Measurements from ENCODE around the gene BEST2.

Gene BEST2

DNA sequence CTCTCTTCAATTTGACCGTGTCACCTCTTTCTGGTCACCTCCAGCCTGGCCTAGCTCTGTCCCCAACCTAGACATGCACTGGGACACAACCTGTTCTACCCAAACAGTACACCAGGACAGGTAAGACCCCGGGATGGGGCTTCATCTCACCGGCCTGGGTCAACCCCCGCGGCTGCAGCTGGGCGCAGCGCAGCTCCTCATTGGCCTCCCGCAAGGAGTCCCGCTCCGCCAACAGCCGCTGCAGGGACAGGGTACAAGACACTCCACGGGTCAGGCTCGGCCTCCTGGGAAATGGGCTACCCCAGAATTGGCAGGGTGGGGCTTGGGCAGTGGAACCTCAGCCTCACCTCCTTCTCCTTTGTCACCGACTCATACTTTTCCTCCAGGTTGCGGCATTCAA is 16.1 kb downstream of the BEST2 start:
- Histone ChIP-seq H3K27ac (ENCODE audit: low read length) (no peak overlapping the region), H3K4me1 (ENCODE audit: control insufficient read depth, insufficient read depth, low read length) (0 out of 2 replicates have a peak, but pooled peaks cover 2% of the 10 kb centered on the region), H3K9me3 (ENCODE audit: control insufficient read depth, insufficient read depth, low read length) (no peaks in the 10 kb centered on the region), H3K36me3 (ENCODE audit: control insufficient read depth, insufficient read depth, low read length) (peaks cover 22% of the 10 kb centered on the region), H3K27me3 (ENCODE audit: control insufficient read depth, insufficient read depth, low read length) (no peaks in the 10 kb centered on the region), H3K4me3 (ENCODE audit: low read length) (no peak overlapping the region)
- no peak for DNase-seq (ENCODE audit: low read depth, low spot score)
- no CpG with 5 or more reads among the region's 15 CpGs for WGBS (ENCODE audit: insufficient coverage, insufficient read length)

DNA sequence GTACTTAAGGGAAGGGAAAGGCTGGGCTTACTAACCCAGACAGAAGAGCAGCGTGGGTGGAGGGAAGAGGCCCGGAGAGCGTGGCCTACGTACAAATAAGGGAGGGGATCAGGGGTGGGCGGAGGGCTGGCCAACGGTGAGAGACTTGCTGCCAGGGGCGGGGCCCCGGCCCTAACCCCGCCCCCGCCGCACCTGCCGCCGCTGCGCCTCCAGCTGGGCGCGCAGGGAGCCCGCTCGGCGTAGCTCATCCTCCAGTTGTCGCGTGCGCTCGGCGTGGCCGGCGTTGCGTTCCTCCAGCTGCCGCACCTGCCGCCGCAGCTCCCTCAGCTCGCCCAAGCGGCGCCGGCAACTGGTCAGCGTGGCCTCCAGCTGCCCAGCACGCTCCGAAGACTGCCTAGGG is 18.1 kb downstream of the BEST2 start:
- Histone ChIP-seq H3K36me3 (ENCODE audit: control insufficient read depth, insufficient read depth, low read length) (peaks cover 14% of the 10 kb centered on the region), H3K4me1 (ENCODE audit: control insufficient read depth, insufficient read depth, low read length) (0 out of 2 replicates have a peak, but pooled peaks cover 2% of the 10 kb centered on the region), H3K27ac (ENCODE audit: low read length) (no peak overlapping the region), H3K9me3 (ENCODE audit: control insufficient read depth, insufficient read depth, low read length) (no peaks in the 10 kb centered on the region), H3K27me3 (ENCODE audit: control insufficient read depth, insufficient read depth, low read length) (no peaks in the 10 kb centered on the region), H3K4me3 (ENCODE audit: low read length) (no peak overlapping the region)
- no peak for DNase-seq (ENCODE audit: low read depth, low spot score)
- WGBS (ENCODE audit: insufficient coverage, insufficient read length): no CpG with 5 or more reads among the region's 37 CpGs

DNA sequence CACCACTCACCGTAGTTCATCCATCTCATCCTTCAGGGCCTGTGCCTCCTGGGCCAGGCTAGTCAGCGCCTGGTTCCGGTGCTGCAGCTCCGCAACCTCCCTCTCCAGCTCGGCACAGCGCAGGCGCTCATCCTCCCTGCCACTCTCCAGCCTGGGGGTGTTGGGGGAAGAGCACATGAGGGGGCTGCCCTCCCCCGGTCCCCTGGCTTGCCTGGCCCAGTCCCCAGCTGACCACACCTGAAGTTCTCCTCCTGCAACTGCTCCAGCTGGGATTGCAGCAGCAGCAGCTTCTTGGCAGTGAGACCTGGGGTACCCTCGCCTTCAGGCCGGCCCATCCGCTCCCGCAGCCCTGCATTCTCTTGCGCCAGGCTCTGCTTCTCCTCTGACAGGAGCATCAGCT is 19.3 kb downstream of the BEST2 start:
- peaks cover 9% of the 10 kb centered on the region; the same call in 1 of the 2 replicates for H3K36me3 ChIP-seq (ENCODE audit: control insufficient read depth, insufficient read depth, low read length)
- no peak overlapping the region for H3K4me3 ChIP-seq (ENCODE audit: low read length)
- no peaks in the 10 kb centered on the region for H3K9me3 ChIP-seq (ENCODE audit: control insufficient read depth, insufficient read depth, low read length)
- no peak overlapping the region for H3K27ac ChIP-seq (ENCODE audit: low read length)
- 0 out of 2 replicates have a peak, but pooled peaks cover 2% of the 10 kb centered on the region for H3K4me1 ChIP-seq (ENCODE audit: control insufficient read depth, insufficient read depth, low read length)
- no peak for DNase-seq (ENCODE audit: low read depth, low spot score)
- no CpG with 5 or more reads among the region's 13 CpGs for WGBS (ENCODE audit: insufficient coverage, insufficient read length)
- H3K27me3 ChIP-seq (ENCODE audit: control insufficient read depth, insufficient read depth, low read length): no peaks in the 10 kb centered on the region

DNA sequence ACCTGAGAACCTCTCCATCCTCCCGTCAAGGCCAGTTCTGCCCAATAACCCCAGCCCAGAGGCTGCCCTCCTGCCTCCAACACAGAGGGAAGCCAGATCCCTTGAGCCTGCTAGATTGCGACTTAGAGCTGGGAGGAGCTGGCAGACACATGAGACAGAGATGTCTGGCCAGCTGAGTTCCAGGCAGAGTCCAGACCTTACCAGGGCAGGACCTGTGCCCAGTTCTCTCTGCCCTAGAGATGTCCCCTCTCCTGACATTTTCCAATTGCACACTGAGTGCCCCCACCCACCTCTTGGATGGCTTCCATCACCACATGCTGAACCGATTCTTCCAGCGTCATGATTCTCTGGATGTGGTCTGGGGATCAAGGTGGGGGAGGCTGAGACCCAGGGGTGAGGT is 20.7 kb downstream of the BEST2 start:
- H3K4me1 ChIP-seq (ENCODE audit: control insufficient read depth, insufficient read depth, low read length): peaks cover 3% of the 10 kb centered on the region; the same call in 1 of the 2 replicates
- H3K27ac ChIP-seq (ENCODE audit: low read length): no peak overlapping the region
- peaks cover 9% of the 10 kb centered on the region; the same call in 1 of the 2 replicates for H3K36me3 ChIP-seq (ENCODE audit: control insufficient read depth, insufficient read depth, low read length)
- H3K9me3 ChIP-seq (ENCODE audit: control insufficient read depth, insufficient read depth, low read length): no peaks in the 10 kb centered on the region
- no peak for DNase-seq (ENCODE audit: low read depth, low spot score)
- H3K27me3 ChIP-seq (ENCODE audit: control insufficient read depth, insufficient read depth, low read length): no peaks in the 10 kb centered on the region
- no CpG with 5 or more reads among the region's 4 CpGs for WGBS (ENCODE audit: insufficient coverage, insufficient read length)
- H3K4me3 ChIP-seq (ENCODE audit: low read length): no peak overlapping the region

DNA sequence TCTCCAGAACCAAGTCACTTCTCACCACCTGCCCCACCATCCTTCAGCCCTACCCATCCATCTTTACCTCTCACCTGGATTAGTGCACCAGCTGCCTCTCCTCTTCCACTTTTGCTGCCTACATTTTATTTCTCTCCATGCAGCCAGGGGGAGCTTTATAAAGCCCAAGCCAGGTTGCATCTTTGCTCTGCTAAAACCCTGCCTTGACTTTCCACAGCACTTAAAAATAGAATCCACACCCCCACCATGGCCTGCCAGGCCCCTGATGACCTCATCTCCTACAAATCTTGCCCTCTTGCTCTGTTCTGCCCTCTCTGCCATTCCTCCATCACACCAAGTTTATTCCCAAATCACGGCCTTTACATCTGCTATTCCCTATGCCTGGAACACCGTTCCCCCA is 22.0 kb downstream of the BEST2 start:
- WGBS (ENCODE audit: insufficient coverage, insufficient read length): no CpG with 5 or more reads among the region's 2 CpGs
- no peaks in the 10 kb centered on the region for H3K27me3 ChIP-seq (ENCODE audit: control insufficient read depth, insufficient read depth, low read length)
- DNase-seq (ENCODE audit: low read depth, low spot score): no peak
- H3K4me3 ChIP-seq (ENCODE audit: low read length): no peak overlapping the region
- no peak overlapping the region for H3K27ac ChIP-seq (ENCODE audit: low read length)
- peaks cover 4% of the 10 kb centered on the region; the same call in 1 of the 2 replicates for H3K4me1 ChIP-seq (ENCODE audit: control insufficient read depth, insufficient read depth, low read length)
- H3K36me3 ChIP-seq (ENCODE audit: control insufficient read depth, insufficient read depth, low read length): peaks cover 7% of the 10 kb centered on the region; the same call in 1 of the 2 replicates
- no peaks in the 10 kb centered on the region for H3K9me3 ChIP-seq (ENCODE audit: control insufficient read depth, insufficient read depth, low read length)

DNA sequence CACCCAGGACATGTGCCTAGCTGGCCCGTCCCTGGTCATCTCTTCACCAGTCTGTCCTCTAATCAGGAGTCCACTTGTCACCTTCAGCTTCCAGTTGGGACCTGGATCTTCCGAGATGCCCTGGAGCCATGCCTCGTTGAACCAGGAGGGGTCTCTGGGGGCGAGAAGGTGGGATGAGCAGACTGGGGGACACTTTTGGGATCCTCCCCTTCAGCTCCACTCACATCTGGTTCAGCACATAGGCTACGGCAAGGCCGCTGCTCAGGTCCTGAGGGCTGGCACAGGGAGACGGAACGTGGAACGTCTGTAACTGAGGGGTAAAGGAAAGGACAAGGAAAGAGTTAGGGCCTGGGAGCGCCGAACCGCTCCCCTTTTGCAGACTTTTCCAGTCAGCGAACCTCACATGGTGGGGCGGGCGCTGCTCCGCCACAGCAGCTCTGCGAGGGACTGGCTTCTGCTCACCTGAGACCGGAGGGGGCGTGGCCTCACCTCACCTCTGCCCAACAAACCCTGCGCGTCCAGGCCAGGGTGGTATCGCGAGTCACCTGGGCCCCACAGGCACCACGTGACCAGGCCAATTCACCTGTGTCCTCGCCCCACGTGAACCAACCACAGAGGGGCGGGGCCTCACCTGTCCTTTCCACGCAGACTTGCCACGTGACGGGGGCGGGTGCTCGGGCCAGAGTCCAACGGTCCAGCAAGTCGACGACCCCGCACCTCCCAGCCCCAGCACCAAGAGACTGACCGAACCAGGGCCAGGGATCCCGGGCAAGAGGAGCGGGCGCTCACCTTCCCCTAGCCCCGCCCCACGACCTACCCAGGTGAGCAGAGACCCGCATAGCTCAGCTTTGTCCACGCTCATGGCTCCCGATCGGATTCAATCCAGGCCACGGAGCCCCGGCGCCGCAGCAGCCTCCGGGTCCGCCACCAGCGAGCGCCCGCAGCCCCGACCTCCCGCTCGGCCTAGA is 23.3 kb downstream of the BEST2 start, which contains the start of gene HOOK2:
Gene HOOK2, minus strand, starts transcription at position 965 of the 968 bp plus-strand sequence. Its CDS starts 103 bp downstream, at position 862.
- no CpG with 5 or more reads among the region's 58 CpGs for WGBS (ENCODE audit: insufficient coverage, insufficient read length)
- Histone ChIP-seq H3K4me1 (ENCODE audit: control insufficient read depth, insufficient read depth, low read length) (peaks cover 7% of the 10 kb centered on the region; the same call in 1 of the 2 replicates), H3K36me3 (ENCODE audit: control insufficient read depth, insufficient read depth, low read length) (peaks cover 7% of the 10 kb centered on the region; the same call in 1 of the 2 replicates), H3K9me3 (ENCODE audit: control insufficient read depth, insufficient read depth, low read length) (no peaks in the 10 kb centered on the region), H3K27me3 (ENCODE audit: control insufficient read depth, insufficient read depth, low read length) (no peaks in the 10 kb centered on the region), H3K27ac (ENCODE audit: low read length) (no peak within 1 kb of the TSS), H3K4me3 (ENCODE audit: low read length) (peak within 1 kb of the TSS; percentile 43; the same call in 1 of the 2 replicates)
- DNase-seq (ENCODE audit: low read depth, low spot score): no peak

DNA sequence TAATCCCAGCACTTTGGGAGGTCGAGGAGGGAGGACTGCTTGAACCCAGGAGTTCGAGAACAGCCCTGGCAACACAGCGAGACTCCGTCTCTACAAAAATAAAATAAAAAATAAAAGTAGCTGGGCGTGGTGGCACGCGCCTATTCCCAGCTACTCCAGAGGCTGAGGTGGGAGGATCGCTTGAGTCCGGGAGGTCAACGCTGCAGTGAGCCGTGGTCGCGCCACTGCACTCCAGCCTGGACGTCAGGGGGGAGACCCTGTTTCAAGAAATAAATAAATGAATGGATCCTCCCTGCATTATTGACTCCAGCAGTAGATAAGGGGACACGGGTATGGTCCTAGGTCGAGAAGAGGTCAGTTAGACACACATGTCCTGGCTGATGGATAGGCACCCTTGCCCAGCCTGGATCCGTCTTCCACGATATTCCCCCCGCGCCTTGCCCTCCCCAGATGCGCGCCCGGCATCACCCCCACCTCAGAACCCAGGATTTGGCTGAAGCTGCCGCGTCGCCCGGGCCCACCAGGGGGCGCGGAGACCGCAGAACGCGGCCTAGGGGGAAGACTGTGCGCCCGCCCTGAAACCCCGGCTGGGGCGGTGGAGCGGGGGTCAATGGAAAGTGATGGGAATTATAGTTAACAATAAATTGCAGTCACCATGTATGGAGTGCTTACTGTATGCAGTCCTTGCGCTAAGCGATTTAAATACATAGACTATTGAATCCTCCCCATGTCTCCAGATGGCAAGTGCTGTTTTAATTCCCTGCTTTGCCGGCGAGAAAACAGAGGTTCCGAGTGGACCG is 25.8 kb downstream of the BEST2 start:
- H3K27ac ChIP-seq (ENCODE audit: low read length): no peak overlapping the region
- WGBS (ENCODE audit: insufficient coverage, insufficient read length): no CpG with 5 or more reads among the region's 43 CpGs
- no peak for DNase-seq (ENCODE audit: low read depth, low spot score)
- H3K36me3 ChIP-seq (ENCODE audit: control insufficient read depth, insufficient read depth, low read length): no peaks in the 10 kb centered on the region; the same call in 1 of the 2 replicates
- no peaks in the 10 kb centered on the region for H3K27me3 ChIP-seq (ENCODE audit: control insufficient read depth, insufficient read depth, low read length)
- H3K4me3 ChIP-seq (ENCODE audit: low read length): peak overlapping the region; percentile 61; the same call in 1 of the 2 replicates
- H3K9me3 ChIP-seq (ENCODE audit: control insufficient read depth, insufficient read depth, low read length): no peaks in the 10 kb centered on the region
- peaks cover 9% of the 10 kb centered on the region; the same call in 1 of the 2 replicates for H3K4me1 ChIP-seq (ENCODE audit: control insufficient read depth, insufficient read depth, low read length)

DNA sequence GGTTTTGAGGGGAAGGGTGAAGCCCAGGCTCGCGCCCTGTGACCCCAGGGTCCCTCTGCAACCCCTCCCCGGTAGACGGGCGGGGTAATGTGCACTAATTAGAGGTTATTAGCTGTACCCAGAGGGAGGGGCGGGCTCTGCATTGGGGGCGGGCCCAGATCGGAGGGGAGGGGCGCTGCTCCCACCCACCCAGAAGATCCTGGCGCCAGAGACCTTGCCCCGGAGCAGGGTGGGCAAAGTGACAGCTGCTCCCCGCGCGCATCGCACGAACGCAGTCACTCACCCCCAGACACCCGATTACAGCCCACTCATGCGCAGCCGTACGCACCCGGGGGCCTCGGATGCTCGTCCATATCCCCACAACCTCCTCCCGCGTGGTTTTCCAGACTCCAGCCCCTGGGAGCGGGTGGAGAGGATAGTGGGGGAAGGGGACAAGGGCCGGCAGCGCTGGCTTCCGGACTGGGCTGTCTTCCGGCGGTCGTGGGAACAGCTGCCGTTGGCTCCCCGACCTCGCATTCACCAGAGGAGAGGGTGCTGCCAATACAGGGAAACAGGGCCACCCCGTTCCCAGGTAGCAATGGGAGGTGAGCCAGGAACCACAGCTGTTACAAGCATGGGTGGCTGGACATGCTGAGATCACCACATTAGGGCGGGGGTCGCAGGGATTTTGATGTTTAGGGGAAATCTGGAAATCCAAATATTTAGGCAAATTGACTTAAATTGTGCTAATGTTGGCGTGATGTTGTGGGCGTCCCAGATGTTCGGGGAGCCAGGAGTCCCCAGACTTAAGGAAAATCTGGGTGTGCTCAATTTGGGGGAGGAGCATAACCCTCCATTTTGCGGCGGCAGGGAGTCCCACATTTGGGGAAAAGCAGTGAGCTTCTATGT is 26.7 kb downstream of the BEST2 start:
- Histone ChIP-seq H3K36me3 (ENCODE audit: control insufficient read depth, insufficient read depth, low read length) (no peaks in the 10 kb centered on the region; the same call in 1 of the 2 replicates), H3K27me3 (ENCODE audit: control insufficient read depth, insufficient read depth, low read length) (no peaks in the 10 kb centered on the region), H3K27ac (ENCODE audit: low read length) (no peak overlapping the region), H3K9me3 (ENCODE audit: control insufficient read depth, insufficient read depth, low read length) (no peaks in the 10 kb centered on the region), H3K4me1 (ENCODE audit: control insufficient read depth, insufficient read depth, low read length) (peaks cover 9% of the 10 kb centered on the region; the same call in 1 of the 2 replicates), H3K4me3 (ENCODE audit: low read length) (peak overlapping the region; percentile 61; the same call in 1 of the 2 replicates)
- no peak for DNase-seq (ENCODE audit: low read depth, low spot score)
- WGBS (ENCODE audit: insufficient coverage, insufficient read length): no CpG with 5 or more reads among the region's 44 CpGs

DNA sequence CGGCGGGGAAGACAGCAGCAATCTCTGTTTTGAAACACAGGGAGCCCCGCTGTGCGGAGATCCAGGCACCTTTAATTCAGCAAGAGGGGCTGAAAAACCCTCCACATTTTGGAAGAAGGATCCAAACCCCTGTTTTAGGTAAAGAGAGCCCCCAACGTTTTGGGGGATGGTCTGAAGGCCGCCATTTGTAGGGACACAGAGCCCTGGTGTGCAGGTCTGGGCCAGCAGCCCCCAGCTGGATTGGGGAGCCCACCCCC is 27.2 kb downstream of the BEST2 start:
- Histone ChIP-seq H3K9me3 (ENCODE audit: control insufficient read depth, insufficient read depth, low read length) (no peaks in the 10 kb centered on the region), H3K4me3 (ENCODE audit: low read length) (no peak overlapping the region; the same call in 1 of the 2 replicates), H3K36me3 (ENCODE audit: control insufficient read depth, insufficient read depth, low read length) (no peaks in the 10 kb centered on the region; the same call in 1 of the 2 replicates), H3K27me3 (ENCODE audit: control insufficient read depth, insufficient read depth, low read length) (no peaks in the 10 kb centered on the region), H3K27ac (ENCODE audit: low read length) (no peak overlapping the region), H3K4me1 (ENCODE audit: control insufficient read depth, insufficient read depth, low read length) (peaks cover 14% of the 10 kb centered on the region; the same call in 1 of the 2 replicates)
- DNase-seq (ENCODE audit: low read depth, low spot score): no peak
- no CpG with 5 or more reads among the region's 6 CpGs for WGBS (ENCODE audit: insufficient coverage, insufficient read length)
